COR-L47 (cell line): ENCODE measurements around the gene PDIK1L.

Source experiments
- DNase-seq: peaks from one replicate; lab custom pipeline; 2025; lab: John Stamatoyannopoulos, UW

PDIK1L gene

GRCh38 chr1:26171084-26172072 is 59.8 kb downstream of the PDIK1L start, which contains the start of gene ZNF593OS:
Gene ZNF593OS, minus strand, starts transcription at chr1:26171832. Its CDS starts 171 bp downstream, at chr1:26171661.
- DNase-seq, result no peak
